Liver (tissue), 9 donors: ENCODE measurements around the gene RAPGEF2. TPM values are rescaled to one million over a fixed set of nuclear protein-coding genes. Genes with fewer than 3 reads are reported as not detected.

ENCODE experiments used
- DNase-seq: peaks from one replicate; pipeline ENCODE4 v3.0.0-alpha.2; 2017; ENCODE audit warnings: low spot score
- H3K27ac ChIP-seq, 2 donors: one replicate each; pipeline ENCODE4 v1.7.0; 2013; ENCODE audit warnings: inconsistent platforms in 2 of 2, low read length in 2 of 2, control low read depth in 1 of 2, low read depth in 1 of 2, mild to moderate bottlenecking in 1 of 2
- H3K27me3 ChIP-seq, 4 donors: one replicate each; pipeline versions ENCODE4 v1.6.1 to v1.7.0; 2013; ENCODE audit warnings: low read length in 3 of 4, inconsistent platforms in 1 of 4, mild to moderate bottlenecking in 1 of 4, moderate library complexity in 1 of 4; ENCODE audit not compliant: control insufficient read depth in 4 of 4, insufficient read depth in 4 of 4
- H3K36me3 ChIP-seq, 4 donors: one replicate each; pipeline versions ENCODE4 v1.6.1 to v1.7.0; 2013; ENCODE audit warnings: low read length in 3 of 4, mild to moderate bottlenecking in 3 of 4, low read depth in 1 of 4, moderate library complexity in 1 of 4; ENCODE audit not compliant: control insufficient read depth in 4 of 4, insufficient read depth in 3 of 4
- H3K4me1 ChIP-seq, 4 donors: one replicate each; pipeline versions ENCODE4 v1.6.1 to v1.7.0; 2013; ENCODE audit warnings: low read length in 3 of 4, mild to moderate bottlenecking in 3 of 4, moderate library complexity in 1 of 4; ENCODE audit not compliant: control insufficient read depth in 4 of 4, insufficient read depth in 4 of 4
- H3K4me3 ChIP-seq, 3 donors: one replicate each; pipeline versions ENCODE4 v1.6.1 to v1.7.0; 2013; ENCODE audit warnings: low read length in 3 of 3, control low read depth in 1 of 3, low read depth in 1 of 3, mild to moderate bottlenecking in 1 of 3
- H3K9ac ChIP-seq, 2 donors: one replicate each; pipeline ENCODE4 v1.7.0; 2013; ENCODE audit warnings: low read length in 2 of 2, mild to moderate bottlenecking in 2 of 2, moderate library complexity in 2 of 2, control low read depth in 1 of 2, low read depth in 1 of 2
- H3K9me3 ChIP-seq, 4 donors: one replicate each; pipeline versions ENCODE4 v1.6.1 to v1.7.0; 2013; ENCODE audit warnings: low read length in 3 of 4; ENCODE audit not compliant: control insufficient read depth in 4 of 4
- ATF3 ChIP-seq: IDR thresholded peaks from 2 replicates; pipeline ENCODE4 v1.6.1; 2016; ENCODE audit warnings: antibody characterized with exemption
- CTCF ChIP-seq: fragments of 150-350 bp; IDR thresholded peaks from 2 replicates; pipeline ENCODE4 v1.5.1; 2017; ENCODE audit warnings: improper control_type of control experiment, low read depth, low read length; ENCODE audit not compliant: missing input control
- EGR1 ChIP-seq, 2 donors: IDR thresholded peaks; 2 replicates each; pipeline ENCODE4 v1.6.1; 2016 to 2018; ENCODE audit warnings: antibody characterized with exemption in 2 of 2, low read depth in 2 of 2
- FOXA1 ChIP-seq: IDR thresholded peaks from 2 replicates; pipeline ENCODE4 v1.6.1; 2016; ENCODE audit warnings: antibody characterized with exemption
- GABPA ChIP-seq, 2 donors: IDR thresholded peaks in 1 of 2; conservative IDR thresholded peaks in 1 of 2; 2 replicates each; pipeline ENCODE4 v1.6.1; 2016; ENCODE audit warnings: antibody characterized with exemption in 2 of 2, mild to moderate bottlenecking in 1 of 2, moderate library complexity in 1 of 2
- HNF4A ChIP-seq, 2 donors: conservative IDR thresholded peaks; 2 replicates each; pipeline ENCODE4 v1.6.1; 2016; ENCODE audit warnings: antibody characterized with exemption in 2 of 2, mild to moderate bottlenecking in 2 of 2
- HNF4G ChIP-seq: IDR thresholded peaks from 2 replicates; pipeline ENCODE4 v1.6.1; 2016; ENCODE audit warnings: antibody characterized with exemption
- JUND ChIP-seq, 2 donors: IDR thresholded peaks; 2 replicates each; pipeline ENCODE4 v1.6.1; 2016; ENCODE audit warnings: antibody characterized with exemption in 2 of 2
- MAX ChIP-seq: IDR thresholded peaks from 2 replicates; pipeline ENCODE4 v1.6.1; 2016; ENCODE audit warnings: antibody characterized with exemption
- NR2F2 ChIP-seq: IDR thresholded peaks from 2 replicates; pipeline ENCODE4 v1.6.1; 2016; ENCODE audit warnings: antibody characterized with exemption
- RAD21 ChIP-seq, 2 donors: IDR thresholded peaks; 2 replicates each; pipeline ENCODE4 v1.6.1; 2016; ENCODE audit warnings: antibody characterized with exemption in 2 of 2, mild to moderate bottlenecking in 2 of 2
- SP1 ChIP-seq: IDR thresholded peaks from 2 replicates; pipeline ENCODE4 v1.6.1; 2018; ENCODE audit warnings: antibody characterized with exemption, mild to moderate bottlenecking
- TAF1 ChIP-seq: conservative IDR thresholded peaks from 2 replicates; pipeline ENCODE4 v1.6.1; 2016; ENCODE audit warnings: antibody characterized with exemption, mild to moderate bottlenecking
- YY1 ChIP-seq: IDR thresholded peaks from 2 replicates; pipeline ENCODE4 v1.6.1; 2016; ENCODE audit warnings: antibody characterized with exemption, mild to moderate bottlenecking
- ZBTB33 ChIP-seq: IDR thresholded peaks from 2 replicates; pipeline ENCODE4 v1.6.1; 2016; ENCODE audit warnings: antibody characterized with exemption
- WGBS: extraction: QIAGEN DNeasy Blood & Tissue Kit; methylation state at CpG from one replicate; pipeline ENCODE4 v1.1.7; 2013; 5-methylcytosine and 5-hydroxymethylcytosine counted together
- polyA plus RNA-seq, 2 donors: library from polyadenylated mRNA; stranded (reverse) in 1 of 2; unstranded in 1 of 2; fragments of 200-250 nt in 1 of 2; fragments of >200 nt in 1 of 2; fragmentation: Nextera tagmentation in 1 of 2; extraction: Ambion mirVana in 1 of 2; gene quantifications; one replicate each; pipeline versions ENCODE4 v1.2.1 to v1.2.3, GENCODE V29; 2013 to 2015
- total RNA-seq, 2 donors: library from RNA; depleted of rRNA; stranded (reverse); fragments of >200 nt; gene quantifications; one replicate each; pipeline ENCODE4 v1.2.3, GENCODE V29; 2014
- donor health status: healthy.
- donor health status: healthy.
- donor health status: healthy.
- donor health status: healthy.
- donor health status: healthy.

Gene RAPGEF2
- total and polyA plus RNA-seq, 4 donors: 7.3 to 90.4 (median 32.2) TPM

- no peaks in the 10 kb centered on the region for H3K36me3 ChIP-seq
- DNase-seq: no peak
- no peak overlapping the region for H3K27ac ChIP-seq
- no peaks in the 10 kb centered on the region for H3K27me3 ChIP-seq
- no peaks in the 10 kb centered on the region for H3K4me1 ChIP-seq
- WGBS: 85% methylated on average over 1 of the region's 1 CpG
- no peaks in the 10 kb centered on the region for H3K9me3 ChIP-seq
- TF ChIP-seq RAD21 (IDR thresholded peaks at IDR 0.05) (no peak), EGR1 (IDR thresholded peaks at IDR 0.05; ENCODE audit: low read depth in 2 of 2) (no peak), CTCF (no peak), HNF4A (conservative IDR thresholded peaks at IDR 0.05) (no peak), FOXA1 (no peak), TAF1 (no peak), NR2F2 (no peak), SP1 (no peak), ZBTB33 (no peak), MAX (no peak), ATF3 (no peak), GABPA (IDR thresholded peaks at IDR 0.05 in 1 of 2, conservative IDR thresholded peaks at IDR 0.05 in 1 of 2) (no peak)
- no peak overlapping the region for H3K4me3 ChIP-seq
- H3K9ac ChIP-seq: no peak overlapping the region
These were observed 267.4 kb downstream of the RAPGEF2 start for GRCh38 chr4:159370286-159370685.

GRCh38 chr4:159374749-159375530 lies 272.1 kb downstream of the RAPGEF2 start:
- Histone ChIP-seq H3K4me3 (no peak overlapping the region), H3K9ac (no peak overlapping the region), H3K27me3 (no peaks in the 10 kb centered on the region), H3K9me3 (no peaks in the 10 kb centered on the region), H3K36me3 (no peaks in the 10 kb centered on the region), H3K27ac (no peak overlapping the region), H3K4me1 (no peaks in the 10 kb centered on the region)
- no peak for DNase-seq
- TF ChIP-seq JUND (IDR thresholded peaks at IDR 0.05): no peak
- 73% methylated on average over 3 of the region's 3 CpGs for WGBS

- H3K4me1 ChIP-seq: no peaks in the 10 kb centered on the region
- no peak overlapping the region for H3K4me3 ChIP-seq
- no peaks in the 10 kb centered on the region for H3K27me3 ChIP-seq
- WGBS: 93% methylated on average over 5 of the region's 5 CpGs
- no peak overlapping the region for H3K9ac ChIP-seq
- no peak for DNase-seq
- TF ChIP-seq GABPA (IDR thresholded peaks at IDR 0.05 in 1 of 2, conservative IDR thresholded peaks at IDR 0.05 in 1 of 2) (no peak), HNF4G (no peak), EGR1 (IDR thresholded peaks at IDR 0.05; ENCODE audit: low read depth in 2 of 2) (no peak), SP1 (no peak), MAX (no peak), YY1 (no peak), CTCF (no peak), TAF1 (no peak), RAD21 (IDR thresholded peaks at IDR 0.05) (no peak), NR2F2 (no peak)
- no peak overlapping the region for H3K27ac ChIP-seq
- H3K9me3 ChIP-seq: no peaks in the 10 kb centered on the region
- no peaks in the 10 kb centered on the region for H3K36me3 ChIP-seq
These were observed 273.4 kb downstream of the RAPGEF2 start for GRCh38 chr4:159376289-159376688.
